ENCODE results near the gene RIPK1.
A peak's percentile ranks its signal among the peaks of the same experiment; 100 is the strongest.

RIPK1 gene

GRCh38 chr6:3085074-3085473, 16.8 kb downstream of the RIPK1 start:
- no peak for DNase-seq (ENCODE audit: low read depth)

DNA sequence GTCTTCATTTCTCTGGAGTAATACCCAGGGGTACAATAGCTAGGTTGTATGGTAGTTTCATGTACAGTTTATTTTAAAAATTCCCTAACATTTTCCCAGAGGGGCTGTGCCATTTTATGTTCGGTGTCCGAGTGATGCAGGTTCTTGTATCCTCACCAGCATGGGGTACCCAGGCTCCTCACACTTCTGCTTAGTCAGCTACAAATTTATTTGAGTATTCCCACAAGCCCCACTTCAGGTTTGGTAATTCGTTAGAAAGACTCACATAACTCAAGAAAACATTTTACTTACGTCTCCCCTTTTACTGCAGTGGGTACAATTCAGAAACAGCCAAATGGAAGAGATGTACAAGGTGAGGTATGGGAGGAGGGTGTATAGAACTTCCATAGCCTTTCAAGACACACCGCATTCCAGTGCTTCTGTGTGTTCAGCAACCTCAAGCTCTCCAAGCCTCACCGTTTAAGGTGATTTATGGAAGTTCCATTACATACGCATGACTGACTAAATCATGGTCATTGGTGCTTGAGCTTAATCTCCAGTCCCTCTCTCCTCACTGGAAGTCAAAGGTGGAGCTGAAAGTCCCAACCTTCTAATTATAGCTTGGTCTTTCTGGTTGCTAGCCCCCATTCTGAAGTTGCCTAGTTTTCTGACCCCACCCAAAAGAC, 18.1 kb downstream of the RIPK1 start:
- DNase-seq (ENCODE audit: low read depth) = no peak

DNA sequence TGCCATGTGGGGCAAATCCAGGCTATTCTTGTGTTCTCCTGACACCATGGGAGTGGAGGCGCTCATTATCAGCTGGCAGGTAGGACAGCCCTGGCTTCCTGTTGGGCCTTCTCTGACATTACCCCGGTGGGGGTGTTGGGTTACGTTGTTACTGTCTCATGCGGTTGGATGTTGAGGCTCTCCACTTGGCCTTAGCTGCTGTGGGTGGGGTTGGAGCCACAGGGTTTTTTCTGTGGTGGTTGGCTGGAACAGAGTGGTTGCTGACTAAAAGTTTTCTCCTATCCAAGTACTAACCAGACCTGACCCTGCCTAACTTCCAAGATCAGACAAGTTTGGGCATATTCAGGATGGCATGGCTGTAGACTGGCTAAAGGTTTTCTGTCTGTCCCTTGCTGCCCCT, 20.2 kb downstream of the RIPK1 start:
- DNase-seq (ENCODE audit: low read depth) = no peak

GRCh38 chr6:3088968-3089367, 20.7 kb downstream of the RIPK1 start:
- no peak for DNase-seq (ENCODE audit: low read depth)

GRCh38 chr6:3090013-3090412, 21.7 kb downstream of the RIPK1 start:
- no peak for DNase-seq (ENCODE audit: low read depth)

DNA sequence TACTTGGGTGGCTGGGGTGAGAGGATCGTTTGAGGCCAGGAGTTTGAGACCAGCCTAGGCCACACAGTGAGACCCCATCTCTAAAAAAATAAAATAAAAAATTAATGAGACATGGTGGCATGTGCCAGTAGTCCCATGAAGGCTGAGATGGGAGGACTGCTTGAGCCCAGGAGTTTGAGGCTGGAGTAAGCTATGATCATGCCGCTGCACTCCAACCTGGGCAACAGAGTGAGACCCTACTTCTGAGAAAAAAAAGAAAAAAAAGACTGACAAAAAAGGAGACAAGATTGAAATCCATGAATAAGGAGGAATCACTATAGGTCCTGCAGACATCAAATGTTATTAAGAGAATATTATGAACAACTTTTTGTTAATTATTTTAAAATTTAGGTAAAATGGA, 26.5 kb downstream of the RIPK1 start:
- DNase-seq (ENCODE audit: low read depth) = no peak

GRCh38 chr6:3102875-3103274, 34.6 kb downstream of the RIPK1 start:
- DNase-seq (ENCODE audit: low read depth) = peak; percentile 39

GRCh38 chr6:3108746-3109414, 40.6 kb downstream of the RIPK1 start:
- no peak for DNase-seq (ENCODE audit: low read depth)

- no peak for DNase-seq (ENCODE audit: low read depth)
Observed at GRCh38 chr6:3109761-3110160, 41.5 kb downstream of the RIPK1 start.

- no peak for DNase-seq (ENCODE audit: low read depth)
Observed at GRCh38 chr6:3114377-3114776, 46.1 kb downstream of the RIPK1 start.

GRCh38 chr6:3117912-3118352, 49.6 kb downstream of the RIPK1 start:
- no peak for DNase-seq (ENCODE audit: low read depth)

DNA sequence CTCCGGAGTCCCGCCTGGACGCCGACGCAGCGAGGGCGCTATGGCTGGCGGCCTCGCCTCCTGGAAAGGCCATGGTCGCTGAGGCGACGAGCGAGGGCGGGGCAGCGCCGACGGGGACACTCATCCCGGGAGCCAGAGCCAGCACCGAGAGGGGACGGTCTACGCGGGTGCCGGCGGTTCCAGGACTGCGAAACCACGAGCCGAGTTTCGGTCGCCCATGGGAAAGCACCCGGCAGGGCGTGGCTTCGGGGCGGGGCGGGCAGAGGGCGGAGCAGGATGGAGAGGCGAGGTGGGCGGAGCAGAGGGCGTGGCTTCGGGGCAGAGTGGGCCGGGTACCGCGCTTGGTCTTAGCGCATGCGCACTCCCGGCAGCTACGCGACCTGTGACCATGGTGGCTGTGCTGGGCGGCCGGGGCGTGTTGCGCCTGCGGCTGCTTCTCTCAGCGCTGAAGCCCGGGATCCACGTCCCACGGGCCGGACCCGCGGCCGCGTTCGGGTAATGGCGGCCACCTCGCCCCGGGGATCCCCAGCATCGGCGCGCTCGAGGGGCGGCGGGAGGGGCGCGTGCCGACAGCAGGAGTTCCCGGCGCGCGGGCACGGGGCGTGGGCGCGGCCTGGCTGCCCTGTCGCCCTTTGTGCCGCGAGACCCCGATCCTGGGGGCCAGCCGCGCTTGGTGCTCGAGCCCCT, 50.2 kb downstream of the RIPK1 start, which contains the start of gene BPHL:
BPHL (plus strand) TSS at position 359 of the 687 bp plus-strand sequence; CDS start at position 389, 30 bp downstream.
- peak; percentile 94 for DNase-seq (ENCODE audit: low read depth)

DNA sequence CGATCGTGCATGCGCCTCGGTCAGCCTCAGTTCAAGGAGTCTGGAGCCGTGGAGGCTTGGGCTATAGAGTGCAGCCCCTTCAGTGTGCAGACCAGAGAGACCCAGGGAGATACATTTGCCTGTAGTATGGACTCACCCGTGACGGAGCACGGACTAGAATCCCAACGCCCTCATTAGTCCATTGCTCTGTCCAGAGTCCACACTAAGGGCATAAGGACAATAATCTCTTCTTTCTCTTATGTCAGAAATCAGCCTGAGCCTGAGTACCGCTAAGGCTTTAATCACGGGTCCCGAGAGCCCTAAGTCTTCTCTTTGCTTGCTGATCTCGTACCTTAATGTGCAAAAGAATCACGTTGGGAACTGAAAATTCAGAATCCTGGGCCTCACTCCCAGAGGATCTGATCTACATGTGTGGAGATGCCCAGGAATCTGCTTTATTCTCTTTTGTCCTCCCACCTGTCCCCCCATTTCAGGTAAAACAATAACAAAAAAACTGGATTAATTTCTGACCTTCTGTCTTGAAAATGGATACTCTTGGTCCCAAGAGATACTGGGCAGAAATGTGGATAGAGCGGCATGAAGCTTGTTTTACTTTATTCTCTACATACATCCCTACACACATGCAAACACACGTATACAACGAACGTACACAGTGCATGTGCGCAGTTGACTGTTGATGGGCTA, 50.9 kb downstream of the RIPK1 start:
- DNase-seq (ENCODE audit: low read depth) = peak; percentile 53

DNA sequence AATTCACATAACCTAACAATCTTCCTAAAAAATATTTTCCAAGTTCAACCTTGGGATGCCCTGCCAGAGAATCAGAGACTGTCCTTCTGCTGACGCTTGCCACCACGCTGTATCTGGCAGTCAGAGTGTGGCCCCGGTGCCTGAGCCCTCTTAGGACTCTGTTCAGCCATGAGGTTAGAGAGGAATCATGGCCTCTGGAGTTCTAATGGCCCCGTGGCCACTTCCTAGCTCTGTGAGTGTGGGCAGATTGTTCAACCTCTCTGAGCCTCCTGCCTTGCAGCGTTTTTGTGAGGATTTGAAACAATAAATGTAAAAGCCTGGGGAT, 52.4 kb downstream of the RIPK1 start:
- no peak for DNase-seq (ENCODE audit: low read depth)

DNA sequence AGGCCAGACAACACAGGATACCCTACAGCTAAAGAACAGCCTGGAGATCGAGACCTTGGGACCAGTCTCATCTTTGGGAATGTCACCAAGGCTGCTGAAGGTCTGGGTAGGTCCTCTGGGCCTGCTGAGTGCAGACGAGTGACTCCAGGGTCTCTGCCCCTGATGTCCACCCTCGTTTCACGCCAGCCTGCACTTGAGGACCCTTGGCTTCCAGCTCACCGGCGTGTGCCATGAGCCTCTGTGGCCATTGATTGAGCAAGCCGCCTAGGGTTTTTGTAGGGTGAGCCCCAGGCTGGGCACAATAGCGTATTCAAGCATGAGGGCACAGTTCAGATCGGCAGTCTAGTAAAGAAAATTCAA, 54.5 kb downstream of the RIPK1 start:
- DNase-seq (ENCODE audit: low read depth) = no peak

DNA sequence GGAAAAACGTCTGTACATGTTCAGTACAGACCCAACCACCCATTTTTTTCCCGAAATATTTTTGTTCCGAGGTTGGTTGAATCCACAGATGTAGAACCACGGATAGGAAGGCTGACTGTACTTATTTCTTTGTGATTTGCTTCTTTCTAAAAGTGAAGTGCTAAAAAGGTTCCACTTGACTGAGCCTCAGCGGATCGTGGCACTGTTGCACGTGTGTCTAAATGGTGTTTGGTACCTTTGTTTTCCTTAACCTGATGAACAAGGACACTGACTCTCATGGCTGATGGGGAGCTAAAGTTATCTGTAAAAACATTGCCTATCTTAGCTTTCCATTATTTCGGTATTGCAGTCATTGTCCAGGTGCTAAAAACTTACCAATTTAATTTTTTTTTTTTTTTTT, 56.4 kb downstream of the RIPK1 start:
- no peak for DNase-seq (ENCODE audit: low read depth)

GRCh38 chr6:3125815-3126214, 57.5 kb downstream of the RIPK1 start:
- no peak for DNase-seq (ENCODE audit: low read depth)

- DNase-seq (ENCODE audit: low read depth) = no peak
Observed at GRCh38 chr6:3128356-3129108, 60.2 kb downstream of the RIPK1 start.

- DNase-seq (ENCODE audit: low read depth) = no peak
Observed at GRCh38 chr6:3131695-3132094, 63.4 kb downstream of the RIPK1 start.

DNA sequence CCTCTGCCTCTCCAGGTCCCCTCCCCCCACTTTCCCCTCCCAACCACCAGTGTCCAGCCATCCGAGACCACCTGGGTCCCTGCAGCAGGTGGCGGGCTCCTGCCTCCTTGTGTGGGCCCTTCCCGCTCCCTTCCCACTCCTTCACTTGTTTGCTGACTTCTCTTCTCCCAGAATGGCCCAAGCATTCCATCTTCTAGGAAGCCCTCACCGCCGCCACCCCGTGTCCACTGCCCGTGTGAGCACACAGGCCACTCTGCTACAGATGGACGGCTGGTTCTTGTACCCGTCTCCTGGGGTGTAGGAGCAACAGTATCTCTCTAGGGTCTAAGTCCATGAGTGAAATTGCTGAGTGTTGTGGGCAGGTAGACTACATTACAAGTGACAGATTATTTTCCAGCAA, 65.2 kb downstream of the RIPK1 start:
- DNase-seq (ENCODE audit: low read depth) = no peak

GRCh38 chr6:3135668-3136291, 67.5 kb downstream of the RIPK1 start:
- no peak for DNase-seq (ENCODE audit: low read depth)
